ENCODE data around the gene COQ10B. TPM values are rescaled to one million over a fixed set of nuclear protein-coding genes. Genes with fewer than 3 reads are reported as not detected.

Gene COQ10B
- total RNA-seq, 1 donor from 2014 or later: 20.1 TPM

- no peaks in the 10 kb centered on the region for H3K9me3 Mint-ChIP-seq
- H3K4me1 Mint-ChIP-seq: peaks cover 24% of the 10 kb centered on the region
- DNase-seq: peak; percentile 31
- H3K4me3 Mint-ChIP-seq: peak overlapping the region; percentile 94
- intact Hi-C loops (cut with micrococcal nuclease): loop anchor here (2.0 to 10.0 kb wide), 2 partner anchors 18 to 258 kb away; no protein-coding TSS in a partner anchor
- H3K27me3 Mint-ChIP-seq: no peaks in the 10 kb centered on the region
- peaks cover 17% of the 10 kb centered on the region for H3K36me3 Mint-ChIP-seq (ENCODE audit: low read depth)
- H3K27ac Mint-ChIP-seq: peak overlapping the region; percentile 91
Observed at GRCh38 chr2:197517150-197517549, 63.8 kb downstream of the COQ10B start.

Other genes starting within 250 kb of the COQ10B start
- 130 and 147 TPM in 2 replicates for gene ANKRD44, start 142.8 kb upstream of the COQ10B start, total RNA-seq
- 259 and 278 TPM in 2 replicates for gene SF3B1, start 18.5 kb upstream of the COQ10B start, total RNA-seq
- 984 and 999 TPM in 2 replicates for gene HSPD1, start 46.3 kb downstream of the COQ10B start, total RNA-seq
- 409 and 411 TPM in 2 replicates for gene HSPE1, start 46.8 kb downstream of the COQ10B start, total RNA-seq
- 19.2 and 22.6 TPM in 2 replicates for gene MOB4, start 62.5 kb downstream of the COQ10B start, total RNA-seq
- gene RFTN2, start 222.0 kb downstream of the COQ10B start, total RNA-seq: not detected in 2 replicates

Measured in activated CD4-positive, alpha-beta T cell treated with anti-CD3 and anti-CD28 coated beads, Interleukin-2, amount 10 ng/mL, durations not matched to agents 24 days and 14 days (primary cell).